HS-27A (cell line): ENCODE measurements around the gene PIGO.

Source experiments
- DNase-seq: peaks from one replicate; pipeline ENCODE4 v3.0.0-alpha.2; 2012; ENCODE audit warnings: low read depth, missing footprints

The PIGO gene

DNA sequence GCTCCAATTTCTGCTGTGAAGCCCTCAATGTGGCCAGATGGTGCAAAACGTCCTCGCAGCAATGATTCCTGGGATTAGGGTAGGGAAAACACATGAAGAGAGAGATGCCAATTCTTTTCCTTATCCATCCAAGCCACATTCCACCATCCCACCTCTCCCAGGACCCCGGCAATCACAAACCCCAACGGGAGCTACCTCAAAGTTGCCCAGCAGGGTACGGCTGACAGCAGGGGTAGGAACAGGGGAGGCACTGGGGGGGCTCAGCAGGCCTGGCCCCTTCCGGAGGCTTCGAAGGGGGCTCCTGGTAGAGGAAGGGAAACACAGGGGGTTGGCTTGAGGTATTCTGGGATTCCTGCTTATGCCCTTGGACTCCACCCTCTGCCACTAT, 9.9 kb upstream of the PIGO start:
- DNase-seq: no peak

DNA sequence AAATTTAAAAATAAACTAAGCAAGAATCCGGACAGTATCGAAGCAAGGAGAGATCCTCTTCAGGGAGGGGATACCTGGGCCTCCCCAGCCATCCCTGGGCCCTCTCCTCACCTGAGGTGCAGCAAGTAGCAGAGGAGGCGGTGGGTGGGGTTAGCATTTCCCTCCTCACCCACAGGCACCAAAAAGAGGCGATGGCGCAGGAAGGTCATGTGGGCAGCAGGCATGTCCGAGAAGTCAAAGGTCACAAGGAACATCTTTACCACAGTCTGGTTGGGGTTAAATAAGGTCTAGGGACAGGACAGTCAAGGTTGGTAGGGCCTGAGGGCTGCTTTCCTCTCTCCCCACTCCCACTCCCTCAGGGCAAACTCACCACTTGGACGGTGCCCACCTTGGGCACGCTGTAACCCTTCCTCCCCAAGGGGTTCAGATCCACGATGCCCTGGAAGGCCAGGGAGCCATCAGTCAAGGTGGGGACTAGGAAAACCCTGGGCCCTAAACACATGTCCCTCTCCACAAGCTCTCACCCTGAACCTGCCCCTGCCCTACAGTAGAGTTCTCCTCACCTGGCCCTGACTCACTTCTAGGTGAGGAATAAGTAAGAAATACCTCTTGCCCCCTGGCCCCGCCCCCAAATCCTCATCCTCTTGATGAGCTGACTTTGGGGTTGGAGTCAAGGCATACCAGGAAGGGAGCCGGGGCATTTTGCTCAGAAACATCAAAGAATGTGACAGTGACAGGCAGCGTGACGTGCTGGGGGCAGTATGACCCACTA, 9.4 kb upstream of the PIGO start:
- DNase-seq: no peak

DNA sequence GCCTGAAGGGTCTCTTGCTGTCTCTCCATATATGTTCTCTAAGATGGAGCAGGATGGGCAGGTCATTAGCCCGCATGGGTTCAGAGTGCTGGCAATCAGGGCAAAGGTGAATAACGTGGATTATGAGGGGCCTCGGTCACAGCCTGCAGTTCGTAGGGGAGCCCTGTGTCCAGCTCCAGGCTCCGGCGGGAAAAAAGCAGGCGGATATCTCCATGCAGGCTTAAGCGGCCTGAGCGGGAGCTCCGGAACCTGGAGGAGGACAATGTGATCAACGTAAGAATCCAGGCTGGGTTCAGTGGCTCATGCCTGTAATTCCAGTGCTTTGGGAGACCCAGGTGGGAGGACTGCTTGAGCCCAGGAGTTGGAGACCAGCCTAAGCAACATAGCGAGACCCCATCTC, 8.7 kb upstream of the PIGO start:
- DNase-seq: no peak

DNA sequence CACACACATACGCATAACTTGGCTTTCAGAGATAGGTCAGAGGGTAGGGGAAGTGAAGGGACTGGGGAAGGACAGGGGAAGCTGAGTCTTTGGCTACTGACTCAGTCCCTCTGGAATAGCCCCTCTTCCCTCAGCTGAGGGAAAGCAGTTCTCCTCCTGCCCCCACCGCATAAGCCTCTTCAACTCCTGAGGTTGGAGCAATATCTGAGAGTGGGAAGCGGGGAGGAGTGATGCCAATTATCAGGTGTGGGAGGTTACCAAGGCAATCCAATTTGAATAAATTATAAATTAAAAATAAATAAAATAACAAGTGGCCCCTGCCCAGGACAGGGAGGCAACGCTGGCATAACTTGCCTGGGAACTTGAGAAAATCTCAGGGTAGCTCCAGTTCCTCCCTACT, 8.2 kb upstream of the PIGO start:
- DNase-seq: no peak

DNA sequence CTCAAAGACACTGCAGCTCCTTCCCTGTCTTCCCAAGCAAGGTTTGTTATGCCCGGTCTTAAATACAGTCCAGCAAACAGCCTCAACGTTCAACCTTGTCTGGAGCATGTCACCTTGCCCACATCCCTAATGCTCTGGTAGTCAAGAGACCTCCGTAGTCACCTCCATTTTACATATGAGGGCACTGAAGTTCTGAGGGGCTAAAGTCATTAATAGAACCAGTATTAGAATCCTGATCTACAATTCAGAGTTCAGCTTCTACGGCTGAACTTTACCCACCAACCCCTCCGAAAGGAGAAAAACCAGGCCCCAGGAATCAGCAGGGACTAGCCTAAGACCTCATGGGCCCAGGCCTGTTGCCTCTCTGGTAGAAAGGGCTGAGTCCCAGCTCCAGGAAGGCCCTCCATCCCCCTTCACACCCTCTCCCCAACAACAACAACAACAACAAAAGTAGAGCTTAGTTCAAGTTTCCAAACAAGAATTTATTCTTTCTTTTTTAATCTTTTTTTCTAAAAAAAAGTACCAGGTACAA, 7.3 kb upstream of the PIGO start:
- DNase-seq: no peak

DNA sequence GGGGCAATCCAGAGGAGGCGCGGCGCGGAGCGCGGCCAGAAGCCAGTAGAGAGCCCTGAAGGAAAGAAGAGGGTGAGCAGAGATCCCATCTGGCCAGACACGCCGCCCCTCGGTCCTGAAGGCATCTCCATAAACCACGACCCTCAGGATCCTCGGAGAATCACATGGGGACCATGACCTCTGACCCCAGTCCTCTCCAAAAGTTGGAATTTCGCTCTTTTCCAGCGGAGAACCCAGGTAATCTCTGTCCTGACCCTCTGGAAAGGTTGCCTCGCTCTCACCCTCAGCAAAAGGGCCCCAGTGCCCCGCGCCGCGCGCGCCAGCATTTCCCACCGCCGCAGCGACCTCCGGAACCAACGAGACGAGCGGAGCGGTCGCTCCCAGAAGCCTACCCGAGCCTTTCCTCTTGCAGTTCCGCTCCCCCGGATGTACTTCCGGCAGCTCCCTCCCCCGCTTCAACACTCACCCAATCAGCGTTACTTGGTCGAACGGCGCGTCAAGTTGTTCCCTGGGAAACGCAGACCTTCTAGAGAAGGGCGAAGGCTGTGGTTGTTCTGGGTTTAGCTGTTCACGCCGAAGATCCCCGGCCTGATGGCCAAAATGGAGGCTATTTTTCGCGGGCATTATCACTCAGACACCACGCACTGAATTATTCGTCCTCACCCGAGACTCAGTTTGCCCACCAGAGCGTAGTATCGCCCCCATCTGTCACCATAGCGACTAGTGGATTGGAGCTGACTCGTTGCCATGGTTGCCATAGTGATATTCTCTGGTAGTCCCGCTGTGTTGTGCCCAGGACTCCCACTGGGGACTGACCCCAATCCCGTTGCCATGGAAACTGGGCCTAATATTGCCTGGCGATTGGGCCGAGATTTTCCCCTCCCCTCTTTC, 6.6 kb upstream of the PIGO start, which contains the start of gene STOML2:
STOML2 (minus strand) TSS at position 363 of the 891 bp plus-strand sequence; CDS start at position 326, 37 bp downstream.
- DNase-seq: peak; percentile 91

DNA sequence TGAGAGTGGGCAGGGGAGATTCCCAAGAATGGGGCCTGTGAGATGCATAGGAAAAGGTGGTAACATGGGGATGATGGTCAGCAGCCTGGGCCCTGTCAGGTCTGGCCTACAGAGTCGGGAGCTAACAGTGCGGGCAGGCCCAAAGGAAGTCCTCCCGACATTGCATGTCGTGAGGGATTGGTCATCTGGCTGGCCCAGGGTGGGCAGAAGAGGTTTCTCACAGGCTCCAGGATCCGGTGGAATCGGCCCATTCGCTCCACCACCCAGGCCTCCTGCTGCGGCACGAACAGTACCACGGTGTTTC, 6.0 kb upstream of the PIGO start:
- no peak for DNase-seq

DNA sequence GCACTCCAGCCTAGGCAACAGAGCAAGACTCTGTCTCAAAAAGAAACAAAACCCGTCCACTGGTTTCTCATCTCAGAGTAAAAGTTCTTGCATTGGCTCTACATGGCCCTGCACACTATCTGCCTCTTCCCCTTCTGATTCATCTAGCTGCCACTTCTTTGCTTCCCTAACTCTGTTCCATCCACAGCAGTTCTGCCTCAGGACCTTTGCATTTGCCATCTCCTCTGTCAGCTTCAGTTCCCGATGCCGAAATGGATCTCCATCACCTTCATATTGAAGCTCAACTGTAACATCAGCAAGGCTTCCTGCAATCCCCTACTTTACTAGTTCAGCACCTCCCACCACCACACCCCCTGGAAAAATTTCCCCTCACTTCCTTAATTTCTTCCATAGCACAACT, 1.2 kb upstream of the PIGO start:
- no peak for DNase-seq

DNA sequence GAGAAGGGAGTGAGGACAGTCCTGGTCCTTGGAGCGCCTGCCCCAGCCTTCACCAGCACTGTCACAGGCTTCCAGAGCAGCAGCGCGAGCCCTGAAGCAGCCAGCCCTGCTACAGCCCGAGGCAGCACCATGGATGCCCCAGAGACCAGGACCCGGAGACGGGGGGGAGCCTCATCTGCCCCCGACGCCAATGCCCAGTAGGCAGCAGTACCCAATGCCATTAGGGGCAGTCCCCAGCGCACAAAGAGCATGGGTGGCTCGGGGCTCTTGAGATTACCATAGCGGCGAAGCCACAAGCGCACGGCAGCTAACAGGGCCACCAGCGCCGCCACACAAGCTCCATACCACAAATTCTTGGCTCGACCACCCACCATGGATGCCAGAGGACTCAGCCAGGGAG, 4.9 kb downstream of the PIGO start:
- DNase-seq: no peak

DNA sequence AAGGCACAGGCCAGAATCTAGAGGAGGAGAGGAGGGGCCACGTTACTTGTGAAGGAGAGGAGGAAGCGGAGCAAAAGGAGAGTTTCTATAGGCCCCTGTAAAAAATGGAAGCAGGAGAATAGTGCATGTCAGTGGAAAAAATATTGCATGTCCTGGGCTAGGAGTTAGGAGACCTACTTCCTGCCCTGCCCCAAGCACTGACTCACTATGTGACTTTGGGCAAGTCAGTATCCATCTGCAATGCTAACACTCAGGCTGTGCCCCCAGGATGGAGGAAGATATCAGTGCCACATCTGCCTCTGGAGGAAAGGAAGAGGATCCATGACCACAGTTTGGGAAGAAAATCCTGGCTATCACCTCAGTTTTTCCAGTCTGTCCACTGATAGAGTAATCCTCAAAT, 7.0 kb downstream of the PIGO start:
- DNase-seq: no peak

DNA sequence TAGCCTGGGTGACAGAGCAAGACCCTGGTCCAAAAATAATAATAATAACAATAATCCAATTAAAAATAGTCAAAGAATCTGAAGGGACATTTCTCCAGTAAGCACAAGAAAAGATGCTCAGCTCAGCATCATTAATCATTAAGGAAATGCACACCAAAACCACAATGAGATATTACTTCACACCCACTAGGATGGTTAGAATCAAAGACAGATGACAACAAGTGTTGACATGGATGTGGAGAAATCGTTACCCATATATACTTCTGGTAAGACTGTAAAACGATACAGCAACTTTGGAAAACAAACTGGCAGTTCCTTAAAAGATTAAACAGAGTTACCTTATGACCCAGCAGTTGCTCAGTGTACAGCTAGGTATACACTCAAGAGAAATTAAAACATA, 11.3 kb downstream of the PIGO start:
- DNase-seq: no peak

DNA sequence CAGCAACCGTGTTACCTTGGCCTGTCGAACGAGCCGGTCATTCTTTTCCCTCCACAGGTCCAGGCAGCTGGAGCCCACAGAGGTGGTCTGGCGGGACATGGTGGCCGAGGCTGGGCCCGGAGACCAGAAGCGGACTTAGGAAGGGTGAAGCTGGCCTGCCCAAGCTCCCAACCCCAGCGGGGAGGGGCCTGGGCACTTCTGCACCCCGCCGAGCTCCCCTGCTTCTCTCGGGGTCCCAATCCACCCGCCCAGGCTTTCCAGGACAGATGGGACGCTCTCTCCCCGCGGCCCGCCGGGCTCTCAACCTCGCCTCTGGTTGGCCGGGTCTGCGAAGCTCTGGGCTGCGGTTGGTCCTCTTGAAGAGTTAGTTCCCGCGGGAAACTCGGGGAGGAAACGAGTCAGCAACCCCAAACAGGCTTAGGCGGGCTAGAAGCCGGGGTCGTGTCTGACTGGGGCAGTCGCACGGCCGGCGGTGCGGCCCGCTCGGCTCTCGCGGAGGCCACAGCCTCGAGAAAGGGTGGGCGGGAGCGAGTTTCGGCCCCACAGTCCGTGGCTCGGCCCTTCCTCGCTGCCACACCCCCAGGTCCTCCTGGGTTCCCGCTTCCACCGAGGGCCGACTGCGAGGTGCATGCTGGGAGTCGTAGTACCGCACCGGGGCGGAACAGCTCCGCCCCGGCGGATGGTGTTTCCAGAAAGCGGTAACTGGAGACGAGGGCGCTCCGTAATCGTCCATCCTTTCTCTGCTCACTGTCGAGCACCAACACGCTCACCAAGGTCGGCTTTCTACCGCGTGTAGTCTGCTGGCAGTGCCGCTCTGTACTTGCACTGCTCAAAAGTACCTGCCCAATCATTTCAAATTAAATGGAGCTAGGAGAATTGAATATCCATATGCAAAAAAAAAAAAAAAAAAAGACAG, 16.7 kb downstream of the PIGO start, which contains the start of gene FANCG:
FANCG (minus strand) TSS at position 517 of the 916 bp plus-strand sequence; CDS start at position 99, 418 bp downstream.
- peak; percentile 88 for DNase-seq

DNA sequence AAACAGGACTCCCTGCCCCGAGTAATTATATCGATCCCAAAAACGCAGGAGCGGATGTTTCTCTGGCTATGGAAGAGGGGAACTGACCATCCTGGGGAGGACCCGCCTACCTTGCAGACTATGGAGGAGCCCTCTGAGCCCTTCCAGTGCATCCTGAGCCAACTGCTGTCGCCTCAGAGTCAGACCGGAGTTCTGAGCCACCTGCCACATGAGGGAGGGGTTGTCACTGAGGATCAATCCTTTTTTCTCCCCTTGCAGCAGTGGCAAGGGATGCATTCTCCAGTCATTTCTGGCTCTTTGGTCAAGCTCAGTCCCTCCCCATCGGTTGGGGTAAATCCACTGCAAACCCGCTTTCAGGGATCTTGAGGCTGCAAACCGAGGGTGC, 17.4 kb downstream of the PIGO start:
- DNase-seq: no peak

DNA sequence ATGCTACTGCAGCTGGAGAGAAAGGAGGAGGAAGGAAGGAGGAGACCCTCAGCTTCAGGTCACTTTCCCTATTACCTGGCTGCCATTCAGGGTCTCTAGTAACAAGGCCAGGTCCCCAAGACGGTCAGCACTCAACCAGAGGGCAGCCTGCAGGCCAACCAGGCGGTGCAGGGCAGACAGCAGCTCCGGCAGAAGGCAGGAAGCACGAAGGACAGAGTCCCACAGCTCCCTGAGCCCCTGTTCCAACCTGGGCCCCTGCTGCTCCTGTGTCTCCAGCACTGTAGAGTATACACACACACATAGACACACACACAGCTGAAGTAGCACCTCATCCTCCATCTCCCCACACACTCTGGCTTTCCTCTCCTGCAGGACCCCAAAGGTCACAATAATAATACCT, 18.3 kb downstream of the PIGO start:
- DNase-seq: no peak

DNA sequence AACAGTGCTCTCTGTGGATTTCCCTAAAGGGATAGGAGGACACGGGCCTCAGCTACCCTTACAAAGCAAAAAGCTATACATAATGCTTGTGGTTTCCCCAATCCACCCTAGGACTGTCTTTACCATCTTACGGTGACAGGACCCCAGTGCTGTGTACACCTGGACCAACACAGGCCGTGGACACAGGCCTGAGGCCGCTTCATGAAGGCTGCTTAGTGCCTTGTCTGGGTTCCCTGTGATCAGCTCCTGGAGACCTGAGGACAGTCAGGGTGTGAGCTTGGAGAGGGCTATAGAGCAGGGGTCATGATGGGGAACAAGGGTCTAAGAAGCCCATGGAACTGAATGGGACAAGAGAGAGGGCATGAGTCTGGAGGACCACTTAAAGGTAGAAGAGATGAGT, 19.5 kb downstream of the PIGO start:
- DNase-seq: no peak

DNA sequence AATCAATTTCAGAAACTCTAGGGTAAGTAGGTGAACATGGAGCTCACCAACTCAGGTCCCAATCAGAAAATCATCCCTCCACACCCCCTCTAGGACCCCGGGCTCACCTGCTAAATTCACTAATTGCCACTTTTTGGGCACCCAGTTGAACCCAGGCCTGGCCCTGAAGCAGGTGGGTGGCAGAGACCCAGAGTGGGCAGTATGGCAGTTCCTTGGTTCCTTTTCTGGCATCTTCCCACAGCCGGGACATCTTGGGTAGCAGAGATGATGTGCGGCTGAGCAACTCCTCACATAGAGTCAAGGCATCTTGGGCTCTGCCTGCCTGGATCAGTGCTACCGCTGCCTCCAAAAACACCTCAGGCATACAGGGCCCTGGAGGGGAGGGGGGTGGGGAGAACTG, 21.0 kb downstream of the PIGO start:
- DNase-seq: no peak

DNA sequence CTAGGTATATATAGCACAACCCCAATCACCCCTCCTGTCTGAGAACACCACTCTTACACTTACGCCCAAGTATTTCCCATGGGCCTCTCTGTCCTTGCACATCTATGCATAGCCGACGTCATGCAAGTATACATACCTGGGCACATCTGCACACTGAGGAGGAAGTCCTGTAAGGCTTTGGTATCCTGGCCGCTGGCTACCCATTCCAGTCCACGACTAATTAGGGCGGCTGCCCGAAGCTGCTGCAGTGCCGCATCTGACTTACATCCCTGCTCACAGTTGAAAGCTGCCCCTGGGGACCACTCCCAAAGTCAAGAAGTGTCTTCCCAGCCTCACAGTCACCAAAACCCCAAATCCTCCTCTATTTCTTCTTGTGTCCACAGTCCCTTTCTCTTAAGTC, 21.6 kb downstream of the PIGO start:
- no peak for DNase-seq

DNA sequence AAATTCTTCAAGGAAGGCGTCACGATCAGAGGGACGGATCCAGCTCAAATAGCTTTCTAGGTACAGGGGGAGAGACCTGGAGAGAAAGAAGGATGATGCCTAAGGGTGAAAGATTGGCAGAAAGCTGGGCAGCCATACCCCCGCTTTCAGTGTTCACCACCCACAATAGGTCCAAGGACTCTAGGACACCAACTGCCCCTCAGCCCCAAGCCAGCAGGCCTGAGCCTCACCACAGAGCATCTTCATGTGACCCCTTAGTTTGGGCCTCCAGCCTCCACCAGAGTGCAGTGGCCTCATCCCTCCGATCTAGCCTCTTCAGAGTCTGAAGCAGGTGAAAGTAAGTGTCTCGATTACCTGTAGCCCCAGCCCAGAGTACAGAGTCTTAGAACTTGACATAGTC, 22.2 kb downstream of the PIGO start:
- DNase-seq: no peak

DNA sequence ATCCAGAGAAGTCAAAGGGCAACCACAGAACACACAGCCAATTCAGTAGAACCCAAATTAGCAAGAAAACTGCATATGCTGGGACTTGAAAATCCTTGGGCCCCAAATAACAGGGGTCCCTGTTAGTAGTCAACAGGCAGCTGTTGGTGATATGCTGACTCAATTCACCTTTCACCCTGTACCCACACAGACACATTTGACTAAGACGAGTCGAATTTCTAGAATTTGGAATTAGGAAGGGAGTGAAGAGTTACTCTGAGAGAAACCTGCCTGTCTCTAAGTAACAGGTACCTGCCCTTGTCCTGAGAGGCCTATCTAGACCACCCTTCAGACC, 23.1 kb downstream of the PIGO start:
- no peak for DNase-seq

DNA sequence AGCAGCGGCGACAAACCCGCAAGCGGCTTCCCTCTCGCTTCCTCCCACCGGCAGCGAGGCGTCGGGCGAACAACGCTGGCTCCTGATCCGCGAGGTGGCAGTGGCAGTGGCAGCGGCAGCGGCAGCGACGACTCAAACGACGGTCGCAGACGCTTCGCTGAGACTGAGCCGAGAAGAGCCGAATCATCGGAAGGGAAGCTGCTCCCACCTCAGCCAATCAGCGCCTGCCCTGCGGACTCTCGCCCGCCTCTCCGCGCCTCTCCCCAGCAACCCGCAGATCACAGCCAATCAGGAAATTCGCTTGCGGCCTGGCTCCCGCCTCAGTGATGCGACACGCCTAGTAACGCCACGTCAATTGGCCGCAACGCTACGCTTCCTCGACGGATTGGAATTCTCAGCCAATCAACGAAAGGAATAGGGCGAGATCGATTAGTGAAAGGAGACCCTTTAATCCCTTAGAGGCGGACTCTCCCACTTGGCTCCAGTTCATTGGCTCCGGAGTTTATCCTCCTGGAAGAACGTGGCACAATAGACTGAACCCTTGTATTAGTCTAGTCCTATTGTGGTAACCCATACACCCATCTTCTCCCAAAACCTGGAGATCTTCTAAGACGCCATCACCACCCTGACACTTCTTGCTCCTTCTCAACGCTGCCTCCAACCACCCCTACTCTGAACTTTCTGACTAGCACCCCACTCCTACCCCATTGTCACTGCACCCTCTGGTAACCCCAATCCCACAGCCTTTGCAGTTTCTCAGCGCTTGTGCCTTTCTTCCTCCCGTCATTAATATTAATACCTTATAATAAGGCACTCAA, 23.7 kb downstream of the PIGO start, which contains the start of gene VCP:
VCP (minus strand) TSS at position 165 of the 818 bp plus-strand sequence. CDS start 272 bp downstream, outside the sequence.
- DNase-seq: peak; percentile 99

DNA sequence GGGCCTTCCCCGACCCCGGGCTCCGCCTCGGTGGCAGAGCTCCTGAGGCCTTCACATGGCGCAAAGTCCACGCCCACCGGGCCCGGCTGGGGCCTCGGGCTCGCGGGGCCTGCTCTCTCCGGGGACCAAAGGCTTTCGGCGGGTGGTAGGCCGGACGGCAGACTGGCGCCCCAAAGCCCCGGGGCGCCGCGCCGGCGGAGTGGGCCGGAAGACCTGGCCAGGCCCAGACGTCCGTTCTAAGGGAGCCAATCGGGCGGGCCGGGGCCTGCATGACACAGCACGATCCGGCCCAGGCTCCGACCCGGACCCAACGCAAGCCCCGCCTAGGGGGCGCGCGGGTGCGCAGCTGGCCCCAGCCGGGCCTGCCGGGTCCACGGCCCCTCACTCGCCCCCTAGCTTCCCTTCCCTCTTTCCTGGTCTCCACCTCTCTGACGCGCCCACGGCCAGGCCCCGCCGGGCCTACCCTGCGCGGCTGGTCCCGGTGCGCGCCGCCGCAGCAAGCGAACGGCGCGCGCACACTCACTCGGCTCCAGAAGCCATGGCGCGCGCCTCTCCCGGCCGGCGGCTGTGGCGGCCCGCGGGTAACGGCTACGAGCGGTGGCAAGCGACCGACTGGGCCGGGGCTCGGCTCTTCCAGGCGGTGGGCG, 24.5 kb downstream of the PIGO start:
- DNase-seq: peak; percentile 82
